GM12873 (cell line): ENCODE measurements around the gene PPIF.

Experiments used
- TF ChIP-seq, protein P1 (sequence below): IDR thresholded peaks from 2 replicates; pipeline ENCODE4 v1.5.1; 2012; ENCODE audit warnings: low read depth, mild to moderate bottlenecking, moderate library complexity, low read length, control low read depth; ENCODE audit not compliant: insufficient read depth; ENCODE audit errors: missing control alignments

The PPIF gene

DNA sequence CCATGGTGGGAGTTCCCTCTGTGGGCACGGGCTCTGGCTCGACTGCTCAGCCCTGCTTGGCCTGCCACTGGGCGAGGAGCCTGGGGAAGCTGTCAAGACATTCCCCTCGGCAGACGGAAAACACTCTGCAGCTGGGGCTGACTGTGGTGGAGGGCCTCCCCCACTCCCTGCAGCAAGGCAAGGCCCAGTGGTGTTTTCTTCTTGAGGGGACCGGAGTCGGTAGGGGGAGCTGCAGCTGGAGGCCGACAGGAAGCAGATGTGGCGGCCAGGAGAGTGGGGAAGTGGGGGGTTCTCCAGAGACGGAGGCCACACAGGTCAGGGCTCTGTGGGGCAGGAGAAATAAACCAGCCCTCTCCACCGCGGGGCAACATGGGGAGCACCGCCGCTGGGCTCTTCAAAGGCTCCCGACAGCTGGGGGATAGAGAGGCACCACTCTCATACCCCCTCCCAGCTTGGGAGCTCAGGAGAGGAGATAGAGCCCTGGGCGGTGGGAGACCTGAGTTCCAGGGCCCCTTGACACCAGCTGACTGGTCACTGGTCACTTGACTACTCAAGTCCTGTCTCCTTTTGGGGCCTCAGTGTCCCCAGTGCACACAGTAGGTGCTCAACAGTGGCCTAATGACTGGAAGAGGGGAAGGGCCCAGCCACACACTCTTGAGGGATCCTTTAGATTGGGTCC, 43.4 kb downstream of the PPIF start:
- TF ChIP-seq, protein P1, sequence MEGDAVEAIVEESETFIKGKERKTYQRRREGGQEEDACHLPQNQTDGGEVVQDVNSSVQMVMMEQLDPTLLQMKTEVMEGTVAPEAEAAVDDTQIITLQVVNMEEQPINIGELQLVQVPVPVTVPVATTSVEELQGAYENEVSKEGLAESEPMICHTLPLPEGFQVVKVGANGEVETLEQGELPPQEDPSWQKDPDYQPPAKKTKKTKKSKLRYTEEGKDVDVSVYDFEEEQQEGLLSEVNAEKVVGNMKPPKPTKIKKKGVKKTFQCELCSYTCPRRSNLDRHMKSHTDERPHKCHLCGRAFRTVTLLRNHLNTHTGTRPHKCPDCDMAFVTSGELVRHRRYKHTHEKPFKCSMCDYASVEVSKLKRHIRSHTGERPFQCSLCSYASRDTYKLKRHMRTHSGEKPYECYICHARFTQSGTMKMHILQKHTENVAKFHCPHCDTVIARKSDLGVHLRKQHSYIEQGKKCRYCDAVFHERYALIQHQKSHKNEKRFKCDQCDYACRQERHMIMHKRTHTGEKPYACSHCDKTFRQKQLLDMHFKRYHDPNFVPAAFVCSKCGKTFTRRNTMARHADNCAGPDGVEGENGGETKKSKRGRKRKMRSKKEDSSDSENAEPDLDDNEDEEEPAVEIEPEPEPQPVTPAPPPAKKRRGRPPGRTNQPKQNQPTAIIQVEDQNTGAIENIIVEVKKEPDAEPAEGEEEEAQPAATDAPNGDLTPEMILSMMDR, result peak; percentile 32

DNA sequence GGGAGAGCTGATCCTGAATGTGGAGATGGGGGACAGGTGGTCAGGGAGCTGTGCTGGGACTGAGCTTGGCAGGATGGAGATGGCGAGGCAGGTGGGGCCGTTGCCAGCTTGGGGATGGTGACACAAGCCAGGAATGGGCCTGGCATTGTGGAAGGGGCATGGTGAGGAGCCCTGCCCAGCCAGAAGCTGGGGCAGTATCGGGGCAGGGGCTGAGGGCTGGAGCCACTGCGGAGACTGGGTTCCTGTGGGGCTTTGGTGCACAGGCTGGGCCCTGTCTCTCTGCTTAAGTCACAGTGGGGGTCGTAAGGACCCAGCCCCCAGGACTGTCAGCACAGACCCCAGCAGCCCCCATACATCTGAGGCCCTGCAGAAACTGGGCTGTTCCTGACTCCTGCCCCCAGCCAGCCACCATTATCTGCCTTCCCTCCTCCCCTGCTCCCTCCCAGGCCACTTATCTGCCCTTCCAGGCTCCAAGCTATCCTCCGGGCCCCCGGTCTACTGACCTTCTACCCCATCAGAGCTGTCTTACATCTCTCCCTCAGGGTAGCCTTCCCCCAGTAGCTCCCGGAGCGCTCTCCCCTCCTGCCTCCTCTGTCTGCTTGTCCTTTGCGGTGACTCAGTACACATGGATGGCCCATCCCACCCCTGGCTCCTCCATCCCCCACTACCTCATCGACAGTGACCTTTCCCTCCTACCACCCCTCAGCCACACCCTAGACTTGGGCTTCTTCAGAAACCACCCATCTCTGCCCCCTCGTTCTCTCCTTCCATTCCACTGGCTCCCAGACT, 44.2 kb downstream of the PPIF start:
- TF ChIP-seq, protein P1, result no peak

DNA sequence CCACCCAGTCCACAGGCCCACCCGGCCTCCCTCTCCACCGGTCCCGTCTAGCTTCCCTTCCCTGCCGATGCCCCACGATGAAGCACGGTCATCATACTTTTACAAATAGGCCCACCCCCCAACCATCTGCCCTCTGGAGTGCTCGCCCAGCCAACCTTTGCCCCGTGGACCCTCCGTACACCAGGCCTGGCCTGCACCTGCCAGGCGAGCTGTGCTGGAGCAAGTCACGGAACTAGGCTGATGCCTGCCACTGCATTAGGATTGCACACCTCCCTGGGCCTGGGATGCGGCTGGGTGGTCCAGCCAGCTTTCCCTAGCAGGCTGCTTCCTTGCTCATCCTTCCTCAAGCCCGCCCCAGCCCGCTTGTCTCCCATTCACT, 44.7 kb downstream of the PPIF start:
- TF ChIP-seq, protein P1, result no peak

DNA sequence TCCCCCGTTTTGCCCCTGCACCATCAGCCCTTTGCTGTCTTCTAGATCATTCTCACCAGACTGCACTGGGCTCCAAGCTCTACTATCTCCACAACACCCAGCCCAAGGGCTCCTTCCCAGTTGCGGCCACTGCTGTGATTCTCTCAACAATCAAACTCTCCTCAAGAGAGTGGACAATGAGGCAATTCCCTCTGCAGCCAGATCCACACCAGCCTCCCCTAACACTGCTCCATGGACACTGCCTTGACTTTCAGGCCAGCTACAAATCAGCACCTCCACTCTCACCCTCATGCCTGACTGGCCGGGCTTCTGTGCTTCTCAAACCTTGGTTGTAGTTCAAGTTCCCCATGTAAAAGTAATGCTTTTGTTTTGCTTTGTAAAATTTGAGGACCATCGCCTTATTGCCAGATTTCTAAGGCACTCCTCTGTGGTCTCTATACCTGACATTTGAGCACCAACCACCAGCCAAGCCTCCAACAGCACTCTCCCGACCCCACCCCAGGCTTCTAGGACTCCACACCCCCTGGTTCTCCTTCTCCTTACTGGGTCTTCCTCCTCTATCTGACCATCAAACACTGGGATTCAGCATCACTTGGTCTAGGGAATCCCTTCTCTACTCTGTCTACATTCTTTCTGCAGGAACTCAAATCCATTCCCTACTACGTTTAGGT, 45.4 kb downstream of the PPIF start:
- TF ChIP-seq, protein P1, result no peak

DNA sequence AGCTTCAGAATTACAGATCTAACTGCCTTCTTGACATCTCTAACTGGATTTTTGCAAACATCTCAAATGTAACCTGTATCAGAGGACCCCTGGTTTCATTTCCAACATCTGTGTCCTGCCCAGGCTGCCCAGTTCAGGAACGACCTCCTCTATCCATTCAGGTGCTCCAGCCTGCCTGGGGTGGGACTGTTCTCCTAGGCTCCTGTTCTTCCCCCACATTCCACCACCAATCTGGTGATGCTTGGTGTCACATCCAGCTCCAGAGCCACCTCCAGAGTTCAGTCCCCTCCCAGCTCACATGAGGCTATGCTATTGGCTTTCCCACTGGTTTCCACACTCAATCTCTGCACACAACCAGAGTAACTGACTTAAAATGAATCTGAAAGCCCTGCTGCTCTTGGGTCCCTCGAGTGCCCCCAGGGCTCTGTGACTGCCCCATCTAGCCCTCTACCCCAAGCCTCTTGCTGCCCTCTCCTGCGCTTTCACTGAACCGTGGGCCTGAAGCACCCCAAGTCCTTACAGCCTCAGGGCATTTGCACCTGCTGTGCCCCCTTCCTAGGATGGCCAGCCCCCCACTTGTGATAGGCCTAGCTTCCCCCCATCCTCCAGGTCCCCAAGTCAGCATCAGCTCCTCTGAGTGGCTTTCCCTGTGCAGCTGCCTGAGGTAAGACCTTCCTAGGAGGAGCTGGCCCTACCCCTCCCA, 46.1 kb downstream of the PPIF start:
- TF ChIP-seq, protein P1, result no peak

DNA sequence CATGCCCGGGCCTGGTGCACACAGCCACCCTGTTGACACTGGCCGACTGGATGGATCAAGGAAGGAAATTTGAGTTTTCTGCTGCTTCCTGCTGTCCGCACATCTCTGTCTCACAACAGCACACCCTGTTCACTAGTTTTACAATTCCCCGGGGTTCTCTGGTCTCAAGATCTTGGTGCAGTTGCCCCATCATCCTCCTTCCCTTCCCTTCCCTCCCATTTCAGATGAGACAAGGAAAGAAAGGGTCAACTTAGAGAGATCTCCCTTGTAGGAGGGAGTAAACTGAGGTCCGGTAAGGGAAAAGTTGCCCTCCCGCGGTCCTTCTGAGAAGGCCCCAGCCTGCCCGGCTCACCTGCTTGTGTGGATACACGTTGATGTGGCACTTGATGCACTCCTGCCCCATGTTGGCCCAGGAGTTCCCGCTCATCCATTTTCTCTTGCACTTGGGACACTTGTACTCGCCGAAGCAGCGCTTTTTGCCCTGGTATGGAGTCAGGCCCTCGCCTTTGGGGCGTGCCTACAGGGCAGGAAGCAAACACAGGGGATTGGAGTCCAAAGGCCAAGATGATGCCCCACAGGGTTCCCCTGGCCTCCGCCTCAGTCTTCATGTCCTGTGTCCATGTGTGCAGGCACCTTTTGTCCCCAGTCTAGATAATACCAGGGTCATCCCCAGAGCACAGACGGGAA, 46.8 kb downstream of the PPIF start:
- TF ChIP-seq, protein P1, result no peak
